Inflammatory macrophage (primary cell): ENCODE measurements around the gene C6orf89.

Experiments
- DNase-seq, 2 donors: peaks; one replicate each; pipeline ENCODE4 v3.0.0-alpha.2; 2020 to 2022

C6orf89 gene

GRCh38 chr6:36852481-36853147, 33.1 kb upstream of the C6orf89 start:
- DNase-seq = peak in 1 of 2 donors; percentile 24

- peak; percentile 92 to 96 for DNase-seq
Measured at GRCh38 chr6:36853325-36853724, 32.4 kb upstream of the C6orf89 start.

GRCh38 chr6:36855750-36856149, 30.0 kb upstream of the C6orf89 start:
- no peak for DNase-seq

- no peak for DNase-seq
Measured at GRCh38 chr6:36856277-36856676, 29.5 kb upstream of the C6orf89 start.

DNA sequence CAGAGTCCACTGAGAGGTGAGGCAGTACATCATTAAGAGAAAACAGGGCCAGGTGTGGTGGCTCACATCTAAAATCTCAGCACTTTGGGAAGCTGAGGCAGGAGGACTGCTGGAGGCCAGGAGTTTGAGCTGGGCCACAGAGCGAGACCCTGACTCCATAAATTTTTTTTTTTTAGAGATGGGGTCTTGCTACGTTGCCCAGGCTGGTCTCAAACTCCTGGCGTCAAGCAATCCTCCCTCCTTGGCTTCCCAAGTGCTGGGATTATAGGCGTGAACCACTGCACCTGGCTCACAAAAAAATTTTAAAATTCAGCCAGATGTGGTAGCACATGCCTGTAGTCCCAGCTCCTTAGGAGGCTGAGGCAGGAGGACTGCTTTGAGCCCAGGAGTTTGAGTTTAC, 28.4 kb upstream of the C6orf89 start:
- DNase-seq = no peak

- no peak for DNase-seq
Measured at GRCh38 chr6:36858407-36858981, 27.3 kb upstream of the C6orf89 start.

DNA sequence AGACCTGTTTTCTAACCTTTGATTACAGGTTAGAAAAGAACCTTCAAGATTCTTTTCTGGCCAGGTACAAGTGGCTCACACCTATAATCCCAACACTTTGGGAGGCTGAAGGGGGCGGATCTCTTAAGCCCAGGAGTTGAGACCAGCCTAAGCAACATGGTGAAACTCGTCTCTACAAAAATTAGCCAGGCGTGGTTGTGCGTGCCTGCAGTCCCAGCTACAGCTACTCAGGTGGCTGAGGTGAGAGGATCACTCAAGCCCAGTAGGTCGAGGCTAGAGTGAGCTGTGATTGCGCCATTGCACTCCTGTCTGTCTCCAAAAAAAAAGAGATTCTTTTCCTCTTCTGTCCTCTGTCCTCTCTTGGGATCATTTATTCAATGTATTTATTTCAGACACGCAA, 25.6 kb upstream of the C6orf89 start:
- DNase-seq = no peak

DNA sequence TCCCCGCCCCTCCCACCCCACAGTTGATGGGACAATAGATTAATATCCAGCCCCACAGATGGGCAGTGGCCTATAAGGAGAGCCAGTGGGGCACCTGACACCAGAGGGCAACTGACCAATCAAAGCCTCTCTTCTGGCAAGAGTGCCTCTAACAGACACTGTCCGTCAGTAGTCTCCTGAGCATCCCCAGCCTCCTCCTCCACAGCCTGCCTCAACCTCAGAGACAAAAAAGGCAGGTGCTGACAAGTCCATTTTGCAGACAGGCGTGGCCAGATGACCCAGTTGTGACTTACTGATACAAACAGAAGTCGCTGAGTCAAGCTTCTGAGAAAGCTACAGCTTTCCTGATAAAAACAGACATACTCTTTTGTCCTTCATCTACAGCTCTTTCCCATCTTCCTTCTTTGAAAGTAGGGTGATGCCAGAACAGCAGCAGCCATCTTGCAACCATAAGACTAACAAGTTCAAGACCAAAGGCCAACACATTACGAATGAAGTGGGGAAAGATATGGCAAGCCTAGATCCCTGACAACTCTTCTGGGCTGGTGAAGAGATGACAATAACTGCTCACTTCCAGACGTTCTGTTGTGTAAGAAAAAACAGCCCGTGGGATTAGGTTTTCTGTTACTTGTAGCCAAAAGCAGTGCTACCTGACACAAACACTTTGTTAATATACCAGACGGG, 23.4 kb upstream of the C6orf89 start:
- DNase-seq = no peak

DNA sequence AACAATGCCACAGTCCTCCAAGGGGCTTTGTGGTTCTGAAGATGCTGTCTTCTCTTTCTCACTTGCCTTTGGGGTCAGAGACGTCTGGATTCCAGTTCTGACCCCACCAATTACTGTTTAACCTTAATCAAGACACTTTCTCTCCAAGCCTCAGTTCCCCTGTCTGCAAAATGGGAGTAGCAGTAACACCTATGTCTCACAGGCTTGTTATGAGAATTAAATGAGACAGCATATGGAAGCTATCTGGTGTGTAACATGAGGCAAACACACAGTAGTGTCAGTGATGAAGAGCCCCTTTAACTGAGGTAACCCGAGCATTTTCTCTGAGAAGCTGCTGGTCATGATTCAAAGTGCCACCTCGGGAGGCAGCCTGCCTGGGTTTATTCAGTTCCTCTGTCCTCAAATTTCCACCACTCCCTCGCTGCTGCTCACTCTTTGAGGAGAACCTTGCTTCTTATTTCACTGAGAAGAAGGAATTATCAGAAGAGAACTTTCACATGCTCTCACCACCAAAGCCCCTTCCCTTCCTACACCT, 22.8 kb upstream of the C6orf89 start:
- DNase-seq = no peak

- DNase-seq = no peak
Measured at GRCh38 chr6:36863670-36864540, 21.8 kb upstream of the C6orf89 start.

DNA sequence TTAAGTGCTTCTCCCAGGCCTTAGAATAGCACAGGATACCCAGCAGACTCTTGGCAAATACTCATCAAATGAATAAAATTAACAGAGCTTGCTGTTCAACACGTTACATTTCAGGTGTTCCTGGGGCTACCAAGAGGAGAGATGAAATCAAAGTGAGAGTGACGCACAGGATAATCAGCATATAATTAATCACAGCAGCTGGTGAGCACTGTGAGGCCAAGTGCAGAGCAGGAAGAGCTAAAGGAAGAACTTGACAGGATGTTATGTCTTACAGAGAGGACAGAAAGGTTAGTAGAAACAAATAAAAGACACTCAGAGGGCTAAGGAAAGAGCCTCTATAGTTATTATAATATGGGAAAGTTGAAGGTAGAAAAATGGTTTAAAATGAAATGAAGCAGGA, 19.9 kb upstream of the C6orf89 start:
- no peak for DNase-seq

DNA sequence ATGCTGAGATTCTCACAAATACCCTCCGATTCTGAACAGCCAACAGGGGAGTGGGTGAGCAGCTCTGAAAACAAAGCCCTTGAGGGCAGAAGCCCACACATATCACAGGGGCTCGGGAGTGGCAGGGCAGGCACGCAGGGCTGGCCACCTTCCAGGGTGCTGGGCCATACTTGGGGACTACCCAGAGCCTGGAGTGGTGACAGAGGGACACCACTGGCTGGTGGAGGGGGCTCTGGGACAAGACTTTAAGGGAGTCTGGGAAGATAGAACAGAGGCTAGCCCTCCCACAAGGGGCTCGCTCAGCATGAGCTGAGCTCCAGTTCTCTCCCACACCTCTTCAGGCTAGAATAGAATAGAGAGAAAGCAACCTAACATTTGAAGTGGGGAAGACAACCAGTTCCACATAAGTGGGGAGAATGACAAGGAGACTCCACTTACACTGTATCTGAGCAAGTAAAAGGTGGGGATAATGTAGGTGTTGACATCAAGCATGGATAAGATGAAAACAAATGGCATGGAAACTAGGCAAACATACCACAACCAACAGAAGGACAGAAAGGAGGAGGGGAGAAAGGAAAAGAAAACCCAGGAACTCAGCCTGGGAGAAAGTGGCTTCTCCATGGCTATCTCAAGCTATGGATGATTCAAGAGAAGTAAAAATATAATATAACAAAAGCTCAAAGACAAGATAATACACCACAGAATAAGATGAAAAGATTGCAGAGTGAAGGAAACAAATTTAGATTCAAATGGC, 18.1 kb upstream of the C6orf89 start:
- no peak for DNase-seq

- DNase-seq = no peak
Measured at GRCh38 chr6:36871686-36872085, 14.1 kb upstream of the C6orf89 start.

GRCh38 chr6:36873115-36873514, 12.6 kb upstream of the C6orf89 start:
- DNase-seq = no peak

- DNase-seq = peak; percentile 4 to 12
Measured at GRCh38 chr6:36873612-36874442, 11.9 kb upstream of the C6orf89 start.

GRCh38 chr6:36874443-36875249, 11.1 kb upstream of the C6orf89 start, which contains the start of gene PPIL1:
Gene PPIL1, minus strand, starts transcription at chr6:36874803. Its CDS starts 31 bp downstream, at chr6:36874772.
- DNase-seq = peak; percentile 89 to 91

GRCh38 chr6:36875250-36875633, 10.5 kb upstream of the C6orf89 start:
- DNase-seq = no peak

DNA sequence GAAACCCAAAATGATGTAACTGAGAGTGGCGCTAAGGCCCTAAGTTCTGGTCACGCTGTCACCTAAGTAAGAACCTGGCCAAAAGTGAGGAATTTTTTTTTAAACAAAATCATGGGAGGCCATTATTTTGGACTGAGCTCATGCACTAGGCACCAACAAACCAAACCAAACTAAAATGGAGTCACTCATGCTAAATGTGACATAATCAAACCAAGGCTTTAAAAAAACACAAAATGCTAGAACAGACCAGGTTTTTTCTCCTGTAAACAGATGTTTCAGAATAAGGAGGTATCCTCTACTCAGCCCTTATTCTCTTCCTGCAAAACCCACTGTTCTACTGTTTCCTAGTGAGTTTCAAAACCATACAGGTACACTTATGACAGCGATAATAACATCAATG, 1.1 kb upstream of the C6orf89 start:
- DNase-seq = no peak

DNA sequence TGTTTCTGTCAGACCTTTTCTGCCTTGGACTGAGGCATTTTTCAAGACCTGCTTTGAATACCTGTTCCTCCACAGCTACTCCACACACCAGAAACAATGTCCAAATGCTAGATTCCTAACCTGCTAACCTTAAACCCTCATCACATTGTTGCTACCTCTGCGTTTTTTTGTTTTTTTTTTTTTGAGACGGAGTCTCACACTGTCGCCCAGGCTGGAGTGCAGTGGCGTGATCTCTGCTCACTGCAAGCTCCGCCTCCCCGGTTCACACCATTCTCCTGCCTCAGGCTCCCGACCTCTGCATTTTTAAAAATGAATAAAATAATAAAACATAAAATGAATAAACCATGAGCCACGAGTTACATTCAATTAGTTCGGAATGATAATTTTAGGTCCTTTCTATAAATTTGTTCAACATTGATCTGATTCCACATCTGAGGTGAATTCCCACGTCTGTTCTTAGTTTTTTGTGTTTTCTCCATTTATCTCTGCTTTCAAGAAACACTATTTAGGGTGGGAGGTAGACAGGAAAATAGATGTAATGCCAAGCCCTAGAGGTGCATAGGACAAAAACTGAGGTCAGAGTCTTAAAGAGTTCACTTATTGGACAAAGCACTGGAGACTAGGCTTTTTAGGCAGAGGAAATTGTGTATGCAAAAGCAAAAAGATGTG, 1.3 kb downstream of the C6orf89 start:
- DNase-seq = no peak
